ENCODE data around the gene KIFBP. TPM values are rescaled to one million over a fixed set of nuclear protein-coding genes. Genes with fewer than 3 reads are reported as not detected.

Gene KIFBP
- total and polyA plus RNA-seq, 9 of the 15 experiments (the other 6 are each of a cell fraction or from before 2014, with no cell fraction given): 5.6 to 23.2 (median 14.8) TPM

- TF ChIP-seq ZBTB33 (CRISPR knock-in tag; IDR thresholded peaks at IDR 0.05): no peak
- no peak for TF ChIP-seq RBM15 (IDR thresholded peaks at IDR 0.05; ENCODE audit: insufficient read depth, low read length)
- TF ChIP-seq KLF16 (IDR thresholded peaks at IDR 0.05): no peak
- TF ChIP-seq ZFP30 (CRISPR knock-in tag; IDR thresholded peaks at IDR 0.05; ENCODE audit: borderline replicate concordance): no peak
- TF ChIP-seq SNIP1 (IDR thresholded peaks at IDR 0.05; ENCODE audit: low read depth): no peak
- TF ChIP-seq KDM4B (IDR thresholded peaks at IDR 0.05; ENCODE audit: borderline replicate concordance in 2 of 2, low read depth in 1 of 2): no peak
- no peak for TF ChIP-seq TCF7 (IDR thresholded peaks at IDR 0.05; ENCODE audit: borderline replicate concordance)
- TF ChIP-seq, protein P1, sequence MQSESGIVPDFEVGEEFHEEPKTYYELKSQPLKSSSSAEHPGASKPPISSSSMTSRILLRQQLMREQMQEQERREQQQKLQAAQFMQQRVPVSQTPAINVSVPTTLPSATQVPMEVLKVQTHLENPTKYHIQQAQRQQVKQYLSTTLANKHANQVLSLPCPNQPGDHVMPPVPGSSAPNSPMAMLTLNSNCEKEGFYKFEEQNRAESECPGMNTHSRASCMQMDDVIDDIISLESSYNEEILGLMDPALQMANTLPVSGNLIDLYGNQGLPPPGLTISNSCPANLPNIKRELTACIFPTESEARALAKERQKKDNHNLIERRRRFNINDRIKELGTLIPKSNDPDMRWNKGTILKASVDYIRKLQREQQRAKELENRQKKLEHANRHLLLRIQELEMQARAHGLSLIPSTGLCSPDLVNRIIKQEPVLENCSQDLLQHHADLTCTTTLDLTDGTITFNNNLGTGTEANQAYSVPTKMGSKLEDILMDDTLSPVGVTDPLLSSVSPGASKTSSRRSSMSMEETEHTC (IDR thresholded peaks at IDR 0.05): no peak
- no peak for TF ChIP-seq DIDO1 (tag; IDR thresholded peaks at IDR 0.05; ENCODE audit: low read depth)
- TF ChIP-seq, protein P2, sequence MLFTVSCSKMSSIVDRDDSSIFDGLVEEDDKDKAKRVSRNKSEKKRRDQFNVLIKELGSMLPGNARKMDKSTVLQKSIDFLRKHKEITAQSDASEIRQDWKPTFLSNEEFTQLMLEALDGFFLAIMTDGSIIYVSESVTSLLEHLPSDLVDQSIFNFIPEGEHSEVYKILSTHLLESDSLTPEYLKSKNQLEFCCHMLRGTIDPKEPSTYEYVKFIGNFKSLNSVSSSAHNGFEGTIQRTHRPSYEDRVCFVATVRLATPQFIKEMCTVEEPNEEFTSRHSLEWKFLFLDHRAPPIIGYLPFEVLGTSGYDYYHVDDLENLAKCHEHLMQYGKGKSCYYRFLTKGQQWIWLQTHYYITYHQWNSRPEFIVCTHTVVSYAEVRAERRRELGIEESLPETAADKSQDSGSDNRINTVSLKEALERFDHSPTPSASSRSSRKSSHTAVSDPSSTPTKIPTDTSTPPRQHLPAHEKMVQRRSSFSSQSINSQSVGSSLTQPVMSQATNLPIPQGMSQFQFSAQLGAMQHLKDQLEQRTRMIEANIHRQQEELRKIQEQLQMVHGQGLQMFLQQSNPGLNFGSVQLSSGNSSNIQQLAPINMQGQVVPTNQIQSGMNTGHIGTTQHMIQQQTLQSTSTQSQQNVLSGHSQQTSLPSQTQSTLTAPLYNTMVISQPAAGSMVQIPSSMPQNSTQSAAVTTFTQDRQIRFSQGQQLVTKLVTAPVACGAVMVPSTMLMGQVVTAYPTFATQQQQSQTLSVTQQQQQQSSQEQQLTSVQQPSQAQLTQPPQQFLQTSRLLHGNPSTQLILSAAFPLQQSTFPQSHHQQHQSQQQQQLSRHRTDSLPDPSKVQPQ (CRISPR knock-in tag; IDR thresholded peaks at IDR 0.05; ENCODE audit: borderline replicate concordance): no peak
- no peak for TF ChIP-seq HMG20A (CRISPR knock-in tag; conservative IDR thresholded peaks at IDR 0.05)
- TF ChIP-seq MED1 (CRISPR knock-in tag; IDR thresholded peaks at IDR 0.05; ENCODE audit: borderline replicate concordance): no peak
- TF ChIP-seq, protein P3, sequence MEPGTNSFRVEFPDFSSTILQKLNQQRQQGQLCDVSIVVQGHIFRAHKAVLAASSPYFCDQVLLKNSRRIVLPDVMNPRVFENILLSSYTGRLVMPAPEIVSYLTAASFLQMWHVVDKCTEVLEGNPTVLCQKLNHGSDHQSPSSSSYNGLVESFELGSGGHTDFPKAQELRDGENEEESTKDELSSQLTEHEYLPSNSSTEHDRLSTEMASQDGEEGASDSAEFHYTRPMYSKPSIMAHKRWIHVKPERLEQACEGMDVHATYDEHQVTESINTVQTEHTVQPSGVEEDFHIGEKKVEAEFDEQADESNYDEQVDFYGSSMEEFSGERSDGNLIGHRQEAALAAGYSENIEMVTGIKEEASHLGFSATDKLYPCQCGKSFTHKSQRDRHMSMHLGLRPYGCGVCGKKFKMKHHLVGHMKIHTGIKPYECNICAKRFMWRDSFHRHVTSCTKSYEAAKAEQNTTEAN (CRISPR knock-in tag; IDR thresholded peaks at IDR 0.05): no peak
- peak; percentile 93 for TF ChIP-seq SMARCA4 (IDR thresholded peaks at IDR 0.05)
- TF ChIP-seq HLTF (IDR thresholded peaks at IDR 0.05): no peak
- peak; percentile 54; the same call in 1 of the 2 replicates for TF ChIP-seq SOX6 (IDR thresholded peaks at IDR 0.05)
- TF ChIP-seq ZNF263 (CRISPR knock-in tag; IDR thresholded peaks at IDR 0.05; ENCODE audit: borderline replicate concordance): no peak
- peak; percentile 58 to 72; a peak in 3 of 4 replicates for TF ChIP-seq TRIM24 (IDR thresholded peaks at IDR 0.05)
- TF ChIP-seq TBP (optimal IDR thresholded peaks at IDR 0.05; ENCODE audit: low read depth, low read length): no peak
- no peak for TF ChIP-seq TAF15 (IDR thresholded peaks at IDR 0.05; ENCODE audit: low read depth, low read length)
- TF ChIP-seq, protein P4, sequence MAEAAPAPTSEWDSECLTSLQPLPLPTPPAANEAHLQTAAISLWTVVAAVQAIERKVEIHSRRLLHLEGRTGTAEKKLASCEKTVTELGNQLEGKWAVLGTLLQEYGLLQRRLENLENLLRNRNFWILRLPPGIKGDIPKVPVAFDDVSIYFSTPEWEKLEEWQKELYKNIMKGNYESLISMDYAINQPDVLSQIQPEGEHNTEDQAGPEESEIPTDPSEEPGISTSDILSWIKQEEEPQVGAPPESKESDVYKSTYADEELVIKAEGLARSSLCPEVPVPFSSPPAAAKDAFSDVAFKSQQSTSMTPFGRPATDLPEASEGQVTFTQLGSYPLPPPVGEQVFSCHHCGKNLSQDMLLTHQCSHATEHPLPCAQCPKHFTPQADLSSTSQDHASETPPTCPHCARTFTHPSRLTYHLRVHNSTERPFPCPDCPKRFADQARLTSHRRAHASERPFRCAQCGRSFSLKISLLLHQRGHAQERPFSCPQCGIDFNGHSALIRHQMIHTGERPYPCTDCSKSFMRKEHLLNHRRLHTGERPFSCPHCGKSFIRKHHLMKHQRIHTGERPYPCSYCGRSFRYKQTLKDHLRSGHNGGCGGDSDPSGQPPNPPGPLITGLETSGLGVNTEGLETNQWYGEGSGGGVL (CRISPR knock-in tag; IDR thresholded peaks at IDR 0.05): no peak
- no peak for TF ChIP-seq LCOR (CRISPR knock-in tag; IDR thresholded peaks at IDR 0.05)
Observed at GRCh38 chr10:69018613-69019012, 30.0 kb downstream of the KIFBP start (continued).

Data from K562 (cell line).